Stimulated activated CD8-positive, alpha-beta memory T cell treated with anti-CD3 and anti-CD28 coated beads, Interleukin-7, amount 100 ng/mL, for 24 hours (primary cell): ENCODE measurements around the gene ZFP30.
"Not testable (repeated sequence)": the region's sequence is repeated elsewhere in the genome, so short reads cannot be mapped to it uniquely, and the experiment has no call there.

ENCODE experiments used
- DNase-seq: peaks from one replicate; pipeline ENCODE4 v3.0.0-alpha.2; 2020; ENCODE audit warnings: low read depth

ZFP30 gene

DNA sequence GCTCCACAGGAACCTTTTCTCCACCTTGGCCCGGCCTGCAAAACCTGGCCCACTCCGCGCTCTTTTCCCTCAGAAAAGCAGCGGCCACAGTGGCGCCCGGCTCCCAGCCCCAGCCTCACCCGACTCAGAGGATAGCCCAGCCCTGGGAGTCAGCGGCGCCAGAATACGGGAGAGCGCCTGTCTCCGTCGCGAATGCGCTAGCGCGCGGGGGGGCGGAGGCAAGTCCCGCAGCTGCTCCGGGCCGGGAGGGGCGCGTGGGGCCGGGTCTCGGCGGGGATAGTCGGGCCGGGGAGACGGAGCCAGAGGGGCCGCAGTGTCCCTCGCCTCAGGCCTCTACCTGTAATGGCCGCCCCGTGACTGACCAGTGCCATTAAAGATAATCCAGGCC lies at the start of gene ZFP30:
Gene ZFP30, minus strand, starts transcription at position 165 of the 388 bp plus-strand sequence. CDS start 7,643 bp downstream, outside the sequence.
- DNase-seq = peak; percentile 42

DNA sequence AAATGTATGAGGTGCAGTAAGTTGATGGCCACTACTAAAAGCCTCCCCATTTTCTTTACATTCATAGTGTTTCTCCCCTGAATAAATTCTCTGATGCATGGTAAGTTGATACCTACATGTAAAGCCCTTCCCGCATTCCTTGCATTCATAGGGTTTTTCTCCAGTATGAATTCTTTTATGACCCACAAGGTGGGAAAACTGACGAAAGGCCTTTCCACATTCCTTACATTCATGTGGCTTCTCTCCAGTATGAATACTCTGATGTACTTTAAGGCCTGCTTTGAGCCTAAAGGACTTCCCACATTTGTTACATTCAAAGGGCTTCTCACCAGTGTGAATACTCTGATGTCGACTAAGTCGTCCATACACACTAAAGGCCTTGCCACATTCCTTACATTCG lies 43.8 kb upstream of the ZFP30 start:
- DNase-seq = no peak

DNA sequence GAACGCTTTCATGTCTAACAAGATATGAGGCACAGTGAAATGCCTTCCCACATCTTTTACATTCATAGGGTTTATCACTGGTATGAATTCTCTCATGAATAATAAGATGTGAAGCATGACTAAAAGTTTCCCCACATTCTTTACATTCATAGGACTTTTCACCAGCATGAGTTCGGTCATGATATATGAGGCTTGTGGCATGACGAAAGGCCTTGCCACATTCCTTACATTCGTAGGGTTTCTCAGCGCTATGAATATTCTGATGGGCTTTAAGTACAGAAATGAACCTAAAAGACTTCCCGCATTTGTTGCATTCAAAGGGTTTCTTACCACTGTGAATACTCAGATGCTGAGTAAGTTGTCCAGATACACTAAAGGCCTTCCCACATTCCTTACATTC lies 43.0 kb upstream of the ZFP30 start:
- no peak for DNase-seq

DNA sequence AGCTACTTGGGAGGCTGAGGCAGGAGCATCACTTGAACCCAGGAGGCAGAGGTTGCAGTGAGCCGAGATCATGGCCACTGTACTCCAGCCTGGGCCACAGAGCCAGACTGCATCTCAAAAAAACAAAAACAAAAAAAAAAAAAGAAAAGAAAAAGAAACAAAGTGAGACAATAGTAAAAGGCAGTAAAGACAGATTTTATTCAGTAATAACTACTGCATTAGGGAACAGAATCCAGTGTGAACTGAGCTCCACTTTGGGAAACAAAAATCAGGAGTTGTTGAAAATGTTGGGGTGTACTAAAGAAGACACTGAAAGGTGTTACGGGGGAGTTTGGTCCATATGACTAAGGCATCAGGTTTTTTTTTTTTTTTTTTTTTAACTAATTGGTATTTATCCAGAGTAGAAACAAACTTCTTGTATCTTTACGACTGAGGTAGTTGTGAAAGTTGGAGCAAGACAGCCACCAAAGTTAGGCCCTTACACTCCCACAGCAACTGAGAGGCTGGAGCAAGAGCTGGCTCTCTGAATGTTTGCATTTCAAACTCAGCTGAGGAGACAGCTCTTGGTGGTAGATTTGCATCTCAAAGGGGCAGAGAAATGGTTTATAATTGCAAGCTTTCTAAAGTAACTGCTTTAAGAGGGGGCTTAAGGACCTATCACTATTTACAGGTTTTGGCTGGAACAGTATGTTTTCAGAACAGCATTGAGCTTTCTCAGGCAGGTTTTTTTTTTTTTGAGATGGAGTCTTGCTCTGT lies 40.1 kb upstream of the ZFP30 start:
- no peak for DNase-seq

DNA sequence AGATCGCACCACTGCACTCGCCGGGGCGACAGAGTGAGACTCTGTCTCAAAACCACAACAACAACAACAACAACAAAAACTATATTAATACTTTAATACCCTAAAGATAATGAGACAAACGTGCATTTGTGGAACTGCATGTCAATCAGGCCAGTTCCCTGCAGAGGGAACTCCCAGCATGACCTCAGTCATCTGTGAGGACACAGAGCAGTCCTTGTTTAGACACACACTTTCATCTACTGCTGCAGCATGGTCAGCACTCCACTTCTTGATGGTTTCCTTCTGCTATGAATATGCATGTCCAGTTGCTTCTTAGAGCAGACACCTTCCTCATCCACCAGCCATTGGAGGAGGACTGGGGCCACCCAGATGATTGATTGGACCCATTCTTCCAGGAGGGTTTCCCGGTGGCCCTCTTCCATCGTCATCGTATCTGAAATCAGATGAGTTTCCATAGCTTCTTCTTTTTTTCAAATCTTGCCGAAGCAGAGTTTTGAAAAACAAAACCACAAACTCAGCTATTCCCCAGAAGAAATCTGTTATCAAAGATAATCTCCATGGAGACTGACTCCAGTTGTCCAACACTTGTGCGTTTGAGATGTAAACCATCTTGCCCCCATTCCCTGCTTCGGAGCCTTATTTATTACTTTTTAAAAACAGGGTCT lies 37.8 kb upstream of the ZFP30 start:
- DNase-seq = no peak

DNA sequence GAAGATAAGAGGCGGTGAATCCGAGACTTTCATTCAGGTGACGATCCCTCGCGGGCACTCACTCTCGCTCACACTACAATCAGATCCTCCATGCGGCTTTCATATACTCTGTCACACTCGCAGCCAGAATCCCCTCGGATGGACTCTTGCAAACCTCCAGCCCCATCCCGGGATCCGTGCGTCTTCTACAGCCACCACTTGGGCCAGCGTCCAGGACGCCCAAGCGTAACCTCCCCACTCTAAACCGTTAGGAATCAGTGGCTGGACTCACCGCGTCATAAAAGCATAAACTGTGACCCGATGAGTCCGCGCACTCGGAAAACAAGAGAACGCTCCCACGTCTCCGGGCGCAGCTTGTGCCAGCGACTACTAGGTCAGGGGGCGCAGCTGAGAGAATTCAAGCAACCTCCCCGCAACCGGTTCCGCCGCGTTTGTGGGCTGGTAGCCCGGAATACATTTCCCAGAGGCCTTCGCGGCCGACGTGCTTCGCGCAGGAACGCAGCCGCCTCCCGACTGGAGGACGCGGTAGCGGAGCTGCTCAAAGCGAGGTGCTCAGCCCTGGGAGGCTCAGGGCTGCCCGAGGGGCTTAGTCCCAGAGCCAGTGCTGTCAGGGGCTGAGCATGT lies 36.7 kb upstream of the ZFP30 start:
- peak; percentile 65 for DNase-seq

DNA sequence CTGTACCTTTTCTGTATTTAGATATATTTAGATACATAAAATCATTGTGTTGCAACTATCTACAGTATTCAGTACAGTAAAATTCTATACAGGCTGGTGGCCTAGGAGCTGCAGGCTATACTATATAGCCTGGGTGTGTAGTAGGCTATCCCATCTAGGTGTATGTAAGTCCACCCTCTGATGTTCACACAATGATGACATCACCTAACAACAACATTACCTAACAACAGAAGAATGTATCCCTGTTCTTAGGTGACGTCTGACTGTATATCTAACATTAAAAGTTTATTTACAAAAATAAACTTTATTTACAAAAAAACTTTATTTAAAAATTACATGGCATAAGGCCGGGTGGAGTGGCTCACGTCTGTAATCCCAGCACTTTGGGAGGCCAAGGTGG lies 28.3 kb upstream of the ZFP30 start:
- DNase-seq = no peak

DNA sequence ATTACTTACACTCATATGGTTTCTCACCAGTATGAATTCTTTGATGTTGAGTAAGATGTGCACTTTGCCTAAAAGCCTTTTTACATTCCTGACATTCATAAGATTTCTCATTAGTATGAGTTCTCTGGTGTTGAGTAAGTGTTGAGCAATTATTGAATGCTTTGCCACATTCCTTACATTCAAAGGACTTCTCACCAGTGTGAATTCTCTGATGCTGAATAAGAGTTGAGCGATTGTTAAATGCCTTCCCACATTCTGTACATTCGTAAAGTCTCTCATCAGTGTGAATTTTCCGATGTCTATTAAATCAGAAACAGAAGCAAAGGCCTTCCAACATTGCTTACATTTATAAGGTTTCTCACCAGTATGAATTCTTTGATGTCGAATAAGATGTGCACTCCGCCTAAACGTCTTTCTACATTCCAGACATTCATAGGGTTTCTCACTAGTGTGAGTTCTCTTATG lies 14.2 kb upstream of the ZFP30 start:
- DNase-seq = no peak

DNA sequence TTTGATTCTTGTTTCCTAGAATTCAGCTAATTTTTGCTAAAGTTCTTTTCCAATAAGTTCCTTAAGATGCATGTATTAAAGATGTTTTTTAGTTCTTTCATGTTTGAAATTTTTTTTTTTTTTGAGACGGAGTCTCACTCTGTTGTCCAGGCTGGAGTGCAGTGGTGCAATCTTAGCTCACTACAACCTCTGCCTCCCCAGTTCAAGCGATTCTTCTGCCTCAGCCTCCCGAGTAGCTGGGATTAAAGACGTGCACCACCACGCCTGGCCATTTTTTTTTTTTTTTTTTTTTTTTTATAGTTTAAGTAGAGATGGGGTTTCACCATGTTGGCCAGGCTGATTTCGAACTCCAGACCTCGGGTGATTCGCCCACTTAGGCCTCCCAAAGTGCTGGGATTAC lies 1.9 kb upstream of the ZFP30 start:
- DNase-seq = not testable (repeated sequence)

DNA sequence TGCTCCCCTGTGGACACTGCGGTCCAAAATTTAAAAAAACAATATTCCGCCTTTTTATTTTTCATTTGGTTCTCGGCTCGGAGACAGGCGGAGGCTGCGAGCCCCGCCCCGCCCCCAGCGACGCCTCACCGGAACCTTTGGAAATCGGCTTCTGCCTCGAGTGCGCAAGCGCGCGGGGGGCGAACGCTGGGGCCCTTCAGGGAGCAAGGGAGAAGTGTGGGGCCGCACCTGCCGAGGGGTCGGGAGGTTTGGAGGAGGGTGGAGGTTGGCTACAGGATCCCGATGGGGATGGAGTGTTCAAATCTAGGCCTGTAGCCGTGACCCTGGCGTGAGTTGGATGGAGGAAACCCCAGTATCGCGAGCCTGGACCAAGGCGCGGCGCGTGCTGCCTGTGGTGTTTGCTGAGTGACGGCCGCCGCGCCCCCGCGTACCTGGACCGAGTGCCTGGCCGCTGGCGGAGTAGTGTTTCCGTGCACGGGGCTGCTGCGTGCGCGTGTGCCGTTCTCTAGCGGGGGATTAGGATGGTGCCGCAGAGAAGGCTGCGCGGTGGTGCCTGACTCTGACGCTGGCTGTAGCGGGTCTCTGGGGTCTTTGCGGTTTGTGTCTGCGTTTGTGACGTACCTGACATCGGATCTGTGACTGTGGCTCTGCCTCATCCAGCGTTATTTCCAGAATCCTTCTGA lies 565 bp upstream of the ZFP30 start:
- DNase-seq = peak; percentile 74

DNA sequence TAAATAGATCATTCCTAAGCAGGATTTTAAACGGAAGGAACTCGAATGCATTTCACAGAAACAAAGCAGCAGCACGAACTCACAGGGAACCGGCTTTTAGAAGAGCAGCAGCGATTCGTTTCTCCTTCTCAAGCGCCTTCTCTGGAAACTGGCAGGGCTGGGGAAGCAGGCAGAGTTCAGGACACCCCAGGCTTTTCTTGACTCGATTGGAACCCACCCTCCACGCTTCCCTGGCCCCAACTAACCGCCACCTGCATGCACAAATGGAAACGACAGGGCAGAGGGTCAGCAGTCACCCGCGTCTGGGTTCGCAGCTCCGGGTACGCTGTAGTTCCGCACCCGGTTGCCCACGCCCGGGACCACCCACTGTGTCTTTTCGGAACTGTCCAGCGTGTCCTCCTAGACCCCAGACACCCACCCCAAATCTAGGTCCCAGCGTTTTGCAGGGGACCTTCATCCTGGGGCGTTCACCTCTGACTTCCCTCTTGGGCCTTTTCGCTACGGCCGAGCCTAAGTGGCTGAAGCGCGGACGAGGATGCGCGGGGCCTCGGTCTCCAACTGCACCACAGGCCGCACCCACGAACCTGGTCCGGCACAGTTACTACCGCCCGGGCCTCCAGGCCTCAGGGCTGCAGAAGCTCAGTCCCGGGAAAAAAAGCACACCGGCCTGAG lies 500 bp downstream of the ZFP30 start:
- DNase-seq = peak; percentile 2

DNA sequence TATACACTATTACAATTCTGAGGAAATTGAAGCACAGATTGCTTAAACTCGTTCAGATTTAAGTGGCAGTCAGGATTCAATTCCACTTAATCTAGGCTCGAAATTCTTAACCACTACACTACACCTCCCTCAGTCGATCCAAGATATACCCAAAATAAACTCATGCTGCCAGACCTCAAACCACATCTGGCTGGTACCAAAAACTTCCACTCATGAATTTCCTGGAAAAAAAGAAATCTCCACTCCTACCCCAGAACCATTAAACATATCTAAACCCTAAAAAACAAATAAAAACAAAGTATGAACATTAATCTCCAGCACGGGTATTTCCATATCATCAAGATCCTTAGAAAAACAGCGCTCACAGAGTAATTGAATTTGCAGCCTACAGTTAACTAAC lies 1.1 kb downstream of the ZFP30 start:
- no peak for DNase-seq

DNA sequence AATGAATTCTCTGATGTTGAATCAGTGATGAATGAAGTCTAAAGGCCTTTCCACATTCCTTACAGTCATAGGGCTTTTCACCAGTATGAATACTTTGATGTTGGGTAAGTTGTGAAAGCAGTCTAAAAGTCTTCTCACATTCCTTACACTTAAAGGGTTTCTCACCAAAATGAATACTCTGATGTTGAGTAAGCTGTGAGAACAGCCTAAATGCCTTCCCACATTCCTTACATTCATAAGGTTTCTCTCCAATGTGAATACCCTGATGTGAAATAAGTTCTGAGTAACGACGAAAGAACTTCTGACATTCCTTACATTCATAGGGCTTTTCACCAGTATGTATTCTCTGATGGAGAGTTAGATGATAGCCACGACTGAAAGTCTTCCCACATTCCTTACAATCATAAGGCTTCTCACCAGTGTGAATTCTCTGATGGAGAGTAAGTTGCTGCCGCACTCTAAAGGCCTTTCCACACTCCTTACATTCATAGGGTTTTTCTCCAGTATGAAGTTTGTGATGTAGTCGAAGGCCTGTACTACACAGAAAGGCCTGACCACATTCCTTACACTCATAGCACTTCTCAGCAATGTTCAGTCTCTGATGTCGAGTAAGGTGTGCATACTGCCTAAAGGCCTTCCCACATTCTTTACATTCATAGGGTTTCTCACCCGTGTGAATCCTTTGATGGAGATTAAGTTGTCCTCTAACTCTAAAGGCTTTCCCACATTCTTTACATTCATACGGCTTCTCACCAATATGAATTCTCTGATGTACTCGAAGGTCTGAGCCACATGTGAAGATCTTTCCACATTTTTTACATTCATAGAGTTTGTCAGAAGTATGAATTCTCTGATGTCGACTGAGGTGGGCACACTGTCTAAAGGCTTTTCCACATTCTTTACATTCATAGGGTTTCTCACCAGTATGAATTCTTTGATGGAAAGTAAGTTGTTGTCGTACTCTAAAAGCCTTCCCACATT lies 19.9 kb downstream of the ZFP30 start:
- no peak for DNase-seq

DNA sequence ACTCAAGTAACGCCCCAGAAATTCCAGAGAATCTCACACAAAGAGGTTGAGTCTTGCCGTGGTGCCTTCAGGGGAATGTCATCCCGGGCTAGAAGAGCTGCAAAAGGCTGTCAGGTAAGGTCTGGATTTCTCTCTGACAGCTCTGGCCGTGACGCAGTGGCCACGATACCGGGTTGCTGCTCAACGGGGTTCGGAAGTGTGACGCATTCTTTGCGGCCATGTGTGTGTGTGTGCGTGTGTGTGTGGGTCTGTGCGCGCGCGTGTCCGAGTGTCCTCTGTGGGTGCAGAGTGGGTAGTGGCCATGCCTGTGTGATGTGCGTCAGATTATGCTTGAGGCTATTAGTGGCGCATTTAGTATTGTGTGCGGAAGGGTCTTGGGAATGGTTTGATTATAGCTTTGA lies 60.3 kb downstream of the ZFP30 start:
- DNase-seq = peak; percentile 26

DNA sequence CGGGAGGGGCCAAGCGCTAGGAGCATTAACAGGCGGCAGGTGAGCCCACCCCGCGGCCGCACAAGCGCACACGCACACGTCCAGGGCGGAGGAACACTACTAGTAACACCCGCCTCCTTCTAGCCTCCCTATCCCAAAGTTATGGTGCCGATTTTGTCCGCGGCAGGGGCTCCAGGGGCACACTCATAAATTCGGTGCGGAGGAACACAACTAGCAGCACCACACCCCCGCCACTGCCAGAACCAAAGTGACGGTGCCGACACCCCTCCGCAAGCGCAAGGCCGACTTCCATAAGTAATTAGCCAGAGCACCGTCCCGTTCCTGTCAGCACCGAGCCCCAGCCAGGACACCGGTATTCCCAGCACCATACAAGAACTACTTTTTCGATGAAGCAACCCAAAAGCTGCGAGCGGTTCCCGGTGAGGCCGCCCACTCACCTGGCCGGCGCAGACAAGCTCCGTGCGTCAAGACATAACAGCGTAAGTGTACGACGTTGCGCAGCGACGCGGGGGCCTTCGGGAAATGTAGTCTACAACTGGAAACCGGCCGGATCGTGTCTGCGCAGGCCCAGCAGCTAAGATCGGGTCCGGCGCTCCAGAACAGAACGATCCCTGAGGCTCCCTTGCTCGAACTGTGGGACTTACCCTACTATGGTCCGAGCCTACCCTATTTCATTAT lies 60.8 kb downstream of the ZFP30 start, which contains the start of the genes ZNF540 and ZNF571:
Gene ZNF540, plus strand, starts transcription at position 573 of the 678 bp plus-strand sequence. CDS start 3,572 bp downstream, outside the sequence.
Gene ZNF571, minus strand, starts transcription at position 489 of the 678 bp plus-strand sequence. CDS start 8,116 bp downstream, outside the sequence.
- peak; percentile 82 for DNase-seq

DNA sequence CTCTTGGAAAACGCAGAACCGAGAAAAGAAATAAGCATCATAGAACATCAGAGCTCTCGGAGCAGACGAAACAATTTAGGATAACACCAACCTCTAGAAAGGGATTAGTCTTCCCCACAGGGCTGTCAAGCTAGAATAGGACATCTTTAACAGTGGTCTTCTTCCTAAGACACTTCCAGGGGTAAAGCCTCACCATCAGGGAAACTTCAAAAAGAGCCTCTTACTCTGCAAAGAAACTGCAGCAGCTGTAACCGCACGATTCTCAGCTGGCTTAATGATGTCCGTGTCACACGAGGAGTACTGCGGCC lies 61.3 kb downstream of the ZFP30 start:
- no peak for DNase-seq

DNA sequence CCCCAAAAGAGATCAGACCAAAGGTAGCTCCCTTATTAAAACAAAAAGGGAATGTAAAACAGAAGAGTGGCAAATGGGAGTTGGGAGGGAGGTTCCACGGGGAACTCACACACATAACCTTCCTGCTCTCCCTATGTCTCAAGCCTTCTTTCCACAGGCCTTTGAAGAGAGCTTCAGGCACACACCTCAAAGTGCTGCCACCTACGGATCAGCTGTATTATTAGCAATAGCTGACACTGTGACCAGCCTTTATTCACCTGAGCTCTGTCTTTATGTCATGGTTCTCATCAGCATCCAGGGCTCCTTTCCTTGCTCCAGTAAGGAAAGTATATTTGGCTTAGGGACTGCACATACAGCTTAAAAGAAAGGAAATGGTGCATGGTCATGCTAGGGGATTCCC lies 71.9 kb downstream of the ZFP30 start:
- DNase-seq = no peak

DNA sequence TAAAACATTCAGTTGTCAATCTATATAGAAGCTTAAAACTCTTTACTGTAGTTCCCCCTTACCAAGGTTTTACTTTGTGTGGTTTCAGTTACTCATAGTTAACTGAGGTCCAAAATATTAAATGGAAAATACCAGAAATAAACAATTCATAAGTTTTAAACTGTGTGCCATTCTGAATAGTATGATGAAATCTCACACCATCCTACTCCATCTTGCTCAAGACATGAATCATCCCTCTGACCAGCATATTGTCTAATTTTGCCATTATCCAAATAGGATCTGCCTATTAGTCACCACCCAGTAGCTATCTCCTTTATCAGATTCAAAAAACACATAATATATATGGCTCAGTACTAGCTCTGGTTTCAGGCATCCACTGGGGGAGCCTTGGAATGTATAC lies 83.1 kb downstream of the ZFP30 start:
- DNase-seq = no peak

DNA sequence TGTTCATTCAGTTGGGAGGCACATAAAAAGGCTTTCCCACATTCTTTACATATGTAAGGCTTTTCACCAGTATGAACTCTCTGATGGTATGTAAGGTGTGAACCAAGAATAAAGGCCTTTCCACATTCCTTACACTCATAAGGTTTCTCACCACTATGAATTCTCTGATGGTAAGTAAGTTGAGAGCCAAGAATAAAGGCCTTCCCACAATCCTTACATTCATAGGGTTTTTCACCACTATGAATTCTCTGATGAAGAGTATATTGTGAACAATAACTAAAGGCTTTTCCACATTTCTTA lies 89.9 kb downstream of the ZFP30 start:
- DNase-seq = no peak

DNA sequence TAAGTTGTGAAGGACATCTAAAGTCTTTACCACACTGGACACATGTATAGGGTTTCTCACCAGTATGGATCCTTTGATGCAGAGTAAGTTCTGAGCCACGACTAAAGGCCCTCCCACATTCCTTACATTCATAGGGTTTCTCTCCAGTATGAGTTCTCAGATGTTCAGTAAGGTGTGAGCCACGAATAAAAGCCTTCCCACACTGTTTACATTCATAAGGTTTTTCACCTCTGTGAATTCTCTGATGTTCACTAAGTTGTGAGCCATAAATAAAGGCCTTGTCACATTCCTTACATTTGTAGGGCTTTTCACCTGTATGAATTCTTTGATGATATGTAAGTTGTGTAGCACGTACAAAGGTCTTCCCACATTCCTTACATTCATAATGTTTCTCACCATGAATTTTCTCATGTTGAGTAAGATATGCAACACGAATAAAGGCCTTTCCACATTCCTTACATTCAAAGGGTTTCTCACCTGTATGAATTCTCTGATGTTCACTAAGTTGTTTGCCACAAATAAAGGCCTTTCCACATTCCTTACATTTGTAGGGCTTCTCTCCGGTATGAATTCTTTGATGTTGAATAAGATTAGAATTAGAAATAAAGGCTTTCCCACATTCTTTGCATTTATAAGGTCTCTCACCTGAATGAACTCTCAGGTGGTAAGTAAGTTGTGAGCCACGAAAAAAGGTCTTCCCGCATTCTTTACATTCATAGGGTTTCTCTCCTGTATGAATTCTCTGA lies 90.5 kb downstream of the ZFP30 start:
- DNase-seq = no peak
